ENCODE data around the gene MUC3A.

MUC3A gene

DNA sequence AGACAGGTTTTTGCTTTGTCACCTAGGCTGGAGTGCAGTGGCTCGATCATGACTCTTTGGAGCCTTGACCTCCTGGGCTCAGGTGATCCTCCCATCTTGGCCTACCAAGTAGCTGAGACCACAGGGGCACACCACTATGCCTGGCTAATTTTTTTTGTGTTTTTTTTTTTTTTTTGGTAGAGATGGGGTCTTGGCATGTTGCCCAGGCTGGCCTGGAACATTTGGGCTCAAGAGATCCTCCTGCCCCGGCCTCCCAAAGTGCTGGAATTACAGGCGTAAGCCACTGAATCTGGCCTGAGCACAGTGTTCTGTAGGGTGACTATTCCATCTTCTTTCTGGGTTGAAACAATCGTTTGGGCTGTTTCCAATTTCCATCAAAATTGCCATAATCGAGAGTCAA is 1.5 kb upstream of the MUC3A start:
- DNase-seq (ENCODE audit: low spot score), result no peak

DNA sequence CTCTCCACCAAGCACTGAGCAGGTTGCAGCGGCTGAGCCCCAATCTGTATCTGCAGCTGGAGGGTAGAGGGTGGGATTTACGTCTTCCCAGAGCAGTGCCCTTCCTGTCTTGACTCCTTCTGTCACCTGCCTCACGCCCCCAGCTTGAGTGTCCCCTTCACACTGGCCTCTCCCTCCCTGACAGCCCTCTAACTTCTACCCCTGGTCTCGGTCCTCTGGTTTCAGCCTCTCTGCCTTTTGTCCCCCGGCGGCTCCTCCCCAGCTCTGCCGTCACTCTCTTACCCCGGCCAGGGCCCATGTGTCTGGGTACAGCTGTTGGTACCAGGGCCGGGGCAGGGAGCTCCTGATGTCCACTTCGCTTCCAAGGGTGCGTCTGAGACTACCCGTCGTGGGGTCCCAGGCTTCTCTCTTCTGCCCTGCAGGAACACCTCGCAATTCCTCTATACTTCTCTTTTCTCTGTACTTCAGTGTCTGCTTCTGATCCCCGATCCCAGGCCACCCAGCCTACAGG is 654 bp downstream of the MUC3A start:
- no peak for DNase-seq (ENCODE audit: low spot score)

DNA sequence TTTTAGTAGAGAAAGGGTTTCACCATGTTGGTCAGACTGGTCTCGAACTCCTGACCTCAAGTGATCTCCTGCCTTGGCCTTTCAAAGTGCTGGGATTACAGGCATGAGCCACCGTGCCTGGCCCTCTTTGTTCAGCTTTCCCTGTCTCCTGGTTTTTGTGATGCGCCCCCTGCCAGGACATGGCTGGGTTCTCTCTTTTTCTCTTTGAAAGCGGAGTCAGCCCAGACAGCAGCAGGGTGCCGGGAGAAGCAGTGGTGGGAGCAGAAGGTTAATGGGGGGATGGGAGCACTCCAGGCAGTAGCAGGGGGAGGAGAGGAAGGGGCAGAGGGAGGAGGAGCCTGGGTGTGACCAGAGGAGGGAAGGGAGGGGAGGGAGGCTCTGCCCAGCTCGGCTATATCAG is 1.8 kb downstream of the MUC3A start:
- DNase-seq (ENCODE audit: low spot score), result no peak

DNA sequence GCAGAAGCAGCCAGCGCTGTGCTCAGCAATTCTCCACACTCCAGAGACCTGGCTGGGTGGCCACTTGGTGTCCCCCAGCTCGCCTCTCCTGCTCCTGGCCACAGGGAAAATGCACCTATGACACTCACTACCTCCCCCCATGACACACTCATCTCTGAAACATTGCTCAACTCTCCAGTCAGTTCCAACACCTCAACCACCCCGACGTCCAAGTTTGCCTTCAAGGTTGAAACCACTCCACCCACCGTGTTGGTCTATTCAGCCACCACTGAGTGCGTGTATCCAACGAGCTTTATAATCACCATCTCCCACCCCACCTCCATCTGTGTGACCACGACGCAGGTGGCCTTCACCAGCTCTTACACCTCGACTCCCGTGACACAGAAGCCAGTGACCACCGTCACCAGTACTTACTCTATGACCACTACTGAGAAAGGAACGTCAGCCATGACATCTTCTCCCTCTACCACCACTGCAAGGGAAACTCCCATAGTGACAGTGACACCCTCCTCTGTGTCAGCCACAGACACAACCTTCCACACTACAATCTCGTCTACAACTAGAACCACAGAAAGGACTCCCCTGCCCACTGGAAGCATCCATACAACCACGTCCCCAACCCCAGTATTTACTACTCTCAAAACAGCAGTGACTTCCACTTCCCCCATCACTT is 2.7 kb downstream of the MUC3A start:
- DNase-seq (ENCODE audit: low spot score), result no peak

DNA sequence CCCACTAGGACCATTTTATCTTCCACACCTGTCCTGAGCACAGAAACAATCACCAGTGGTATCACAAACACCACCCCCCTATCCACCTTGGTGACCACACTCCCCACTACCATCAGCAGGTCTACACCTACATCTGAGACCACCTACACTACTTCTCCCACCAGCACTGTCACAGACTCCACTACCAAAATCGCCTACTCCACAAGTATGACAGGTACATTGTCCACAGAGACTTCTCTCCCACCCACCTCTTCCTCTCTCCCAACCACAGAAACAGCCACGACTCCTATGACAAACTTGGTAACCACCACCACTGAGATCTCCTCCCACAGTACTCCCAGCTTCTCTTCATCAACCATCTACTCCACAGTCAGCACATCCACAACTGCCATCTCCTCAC is 3.3 kb downstream of the MUC3A start:
- no peak for DNase-seq (ENCODE audit: low spot score)

DNA sequence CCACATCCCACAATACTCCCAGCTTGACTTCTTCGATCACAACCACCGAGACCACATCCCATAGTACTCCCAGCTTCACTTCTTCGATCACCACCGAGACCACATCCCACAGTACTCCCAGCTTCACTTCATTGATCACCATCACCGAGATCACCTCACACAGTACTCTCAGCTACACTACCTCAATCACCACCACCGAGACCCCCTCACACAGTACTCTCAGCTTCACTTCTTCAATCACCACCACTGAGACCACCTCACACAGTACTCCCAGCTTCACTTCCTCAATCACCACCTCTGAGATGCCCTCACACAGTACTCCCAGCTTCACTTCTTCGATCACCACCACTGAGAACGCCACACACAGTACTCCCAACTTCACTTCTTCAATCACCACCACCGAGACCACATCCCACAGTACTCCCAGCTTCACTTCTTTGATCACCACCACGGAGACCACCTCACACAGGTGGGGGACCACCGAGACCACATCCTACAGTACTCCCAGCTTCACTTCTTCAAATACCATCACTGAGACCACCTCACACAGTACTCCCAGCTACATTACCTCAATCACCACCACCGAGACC is 8.6 kb downstream of the MUC3A start:
- no peak for DNase-seq (ENCODE audit: low spot score)

DNA sequence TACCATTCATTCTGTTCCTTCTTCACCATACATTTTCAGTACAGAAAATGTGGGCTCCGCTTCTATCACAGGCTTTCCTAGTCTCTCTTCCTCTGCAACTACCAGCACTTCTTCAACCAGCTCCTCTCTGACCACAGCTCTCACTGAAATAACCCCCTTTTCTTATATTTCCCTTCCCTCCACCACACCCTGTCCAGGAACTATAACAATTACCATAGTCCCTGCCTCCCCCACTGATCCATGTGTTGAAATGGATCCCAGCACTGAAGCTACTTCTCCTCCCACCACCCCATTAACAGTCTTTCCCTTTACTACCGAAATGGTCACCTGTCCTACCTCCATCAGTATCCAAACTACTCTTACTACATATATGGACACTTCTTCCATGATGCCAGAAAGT is 10.6 kb downstream of the MUC3A start:
- DNase-seq (ENCODE audit: low spot score), result no peak

DNA sequence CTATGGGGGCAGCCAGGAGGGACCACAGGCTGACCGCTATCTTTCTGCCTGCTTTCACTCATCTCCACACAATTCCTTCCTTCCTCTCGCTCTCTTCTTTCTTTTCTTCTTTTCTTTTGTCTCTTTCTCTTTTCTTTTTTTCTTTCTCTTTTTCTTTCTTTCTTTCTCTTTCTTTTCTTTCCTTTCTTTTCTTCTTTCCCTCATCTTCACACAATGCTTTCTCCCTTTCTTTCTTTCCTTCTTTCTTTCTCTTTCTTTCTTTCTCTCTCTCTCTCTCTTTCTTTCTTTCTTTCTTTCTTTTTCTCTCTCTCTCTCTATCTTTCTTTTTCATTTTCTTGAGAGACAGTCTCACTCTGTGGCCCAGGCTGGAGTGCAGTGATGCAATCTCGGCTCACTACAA is 13.2 kb downstream of the MUC3A start:
- DNase-seq (ENCODE audit: low spot score), result no peak

DNA sequence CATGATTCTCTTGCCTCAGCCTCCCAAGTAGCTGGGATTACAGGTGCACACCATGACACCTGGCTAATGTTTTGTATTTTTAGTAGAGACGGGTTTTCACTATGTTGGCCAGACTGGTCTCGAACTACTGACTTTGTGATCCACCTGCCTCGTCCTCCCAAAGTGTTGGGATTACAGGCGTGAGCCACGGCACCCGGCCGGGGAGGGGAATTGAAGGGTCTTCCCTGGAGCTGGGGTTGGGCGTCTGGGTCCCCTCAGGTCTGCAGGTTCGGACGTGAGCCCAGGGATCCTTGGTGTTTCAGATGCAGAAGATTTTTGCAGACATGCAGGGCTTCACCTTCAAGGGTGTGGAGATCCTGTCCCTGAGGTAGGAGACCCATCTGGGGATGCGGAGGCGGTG is 14.1 kb downstream of the MUC3A start:
- no peak for DNase-seq (ENCODE audit: low spot score)

DNA sequence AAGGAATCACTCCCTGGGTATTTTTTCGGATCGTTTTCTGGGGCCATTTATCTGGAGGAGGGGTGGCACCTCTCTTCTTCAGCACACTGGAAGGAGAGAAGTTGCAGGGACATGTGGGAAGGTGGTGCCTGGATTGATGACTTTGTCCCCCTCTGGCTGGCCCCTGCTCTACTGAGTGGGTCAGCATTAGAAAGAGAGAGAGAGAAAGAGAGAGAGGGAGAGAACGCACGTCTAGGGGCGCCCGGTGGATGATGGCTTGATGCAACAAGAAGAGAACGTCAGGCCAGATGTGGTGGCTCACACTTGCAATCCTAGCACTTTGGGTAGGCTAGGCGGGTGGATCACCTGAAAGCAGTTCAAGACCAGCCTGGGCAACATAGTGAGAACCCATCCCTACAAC is 14.5 kb downstream of the MUC3A start:
- DNase-seq (ENCODE audit: low spot score), result no peak

DNA sequence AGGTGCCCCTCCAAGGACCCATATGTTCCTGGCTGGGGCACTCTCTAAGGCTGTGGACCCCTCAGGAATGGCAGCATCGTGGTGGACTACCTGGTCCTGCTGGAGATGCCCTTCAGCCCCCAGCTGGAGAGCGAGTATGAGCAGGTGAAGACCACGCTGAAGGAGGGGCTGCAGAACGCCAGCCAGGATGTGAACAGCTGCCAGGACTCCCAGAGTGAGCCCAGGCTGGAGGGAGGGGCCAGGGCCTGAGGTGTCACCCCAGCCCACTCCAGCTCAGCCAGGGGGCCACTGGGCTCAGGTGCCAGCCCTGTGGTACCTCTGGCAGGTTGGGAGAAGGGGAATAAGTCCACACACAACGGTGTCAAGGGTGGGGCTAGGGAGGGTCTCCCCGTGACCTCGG is 15.3 kb downstream of the MUC3A start:
- DNase-seq (ENCODE audit: low spot score), result no peak

DNA sequence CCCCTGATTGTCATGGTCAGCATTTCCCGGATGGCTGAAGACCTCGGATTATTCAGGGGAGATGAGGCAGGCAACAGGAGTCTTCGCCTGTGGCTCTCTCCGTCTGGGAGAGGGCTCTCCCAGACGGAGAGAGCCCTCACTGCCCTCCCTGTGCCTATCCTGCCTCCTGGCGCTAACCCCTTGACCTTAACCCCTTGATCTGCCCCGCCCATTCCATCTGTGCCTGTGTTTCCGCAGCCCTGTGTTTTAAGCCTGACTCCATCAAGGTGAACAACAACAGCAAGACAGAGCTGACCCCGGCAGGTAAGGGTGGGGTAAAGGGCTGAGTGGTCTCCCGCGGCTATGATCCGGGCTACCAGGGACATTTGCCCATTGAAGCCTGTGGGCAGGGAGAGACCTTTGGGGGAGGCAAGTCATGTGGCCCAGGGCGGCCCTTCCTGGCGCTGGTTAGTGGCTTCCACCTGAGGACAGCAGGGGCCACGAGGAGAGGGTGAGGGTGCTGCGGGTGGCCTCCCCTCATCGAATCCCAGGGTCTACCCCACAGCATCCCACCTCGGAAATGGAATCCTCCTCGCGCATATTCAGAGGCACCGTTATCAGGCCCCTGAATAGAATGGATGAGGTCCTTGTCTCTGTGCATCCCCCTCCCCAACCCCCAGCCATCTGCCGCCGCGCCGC is 15.8 kb downstream of the MUC3A start:
- DNase-seq (ENCODE audit: low spot score), result no peak

DNA sequence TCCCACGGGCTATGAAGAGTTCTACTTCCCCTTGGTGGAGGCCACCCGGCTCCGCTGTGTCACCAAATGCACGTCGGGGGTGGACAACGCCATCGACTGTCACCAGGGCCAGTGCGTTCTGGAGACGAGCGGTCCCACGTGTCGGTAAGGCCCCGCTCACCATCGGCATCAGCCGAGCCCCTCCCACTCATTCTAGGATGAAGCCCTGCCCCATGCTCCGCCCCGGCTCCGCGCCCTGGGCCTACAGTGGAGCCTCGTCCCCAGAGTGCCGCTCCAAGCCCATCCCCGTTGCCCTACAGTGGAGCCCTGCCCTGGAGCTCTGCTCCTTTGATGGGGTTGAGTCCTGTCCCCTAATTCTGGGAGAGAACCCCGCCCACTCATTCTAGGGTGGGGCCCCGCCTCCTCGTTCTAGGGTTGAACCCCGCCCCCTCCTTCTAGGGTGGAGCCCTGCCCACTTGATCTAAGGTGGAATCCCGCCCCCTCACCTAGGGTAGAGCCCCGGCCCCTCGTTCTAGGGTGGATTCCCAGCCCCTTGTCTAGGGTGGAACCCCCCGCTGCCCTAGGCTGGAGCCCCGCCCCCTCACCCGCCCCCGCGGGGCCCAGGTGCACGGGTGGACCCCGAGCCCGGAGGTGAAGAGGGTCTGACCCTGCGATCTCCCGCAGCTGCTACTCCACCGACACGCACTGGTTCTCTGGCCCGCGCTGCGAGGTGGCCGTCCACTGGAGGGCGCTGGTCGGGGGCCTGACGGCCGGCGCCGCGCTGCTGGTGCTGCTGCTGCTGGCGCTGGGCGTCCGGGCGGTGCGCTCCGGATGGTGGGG is 16.6 kb downstream of the MUC3A start:
- peak; percentile 95 for DNase-seq (ENCODE audit: low spot score)

DNA sequence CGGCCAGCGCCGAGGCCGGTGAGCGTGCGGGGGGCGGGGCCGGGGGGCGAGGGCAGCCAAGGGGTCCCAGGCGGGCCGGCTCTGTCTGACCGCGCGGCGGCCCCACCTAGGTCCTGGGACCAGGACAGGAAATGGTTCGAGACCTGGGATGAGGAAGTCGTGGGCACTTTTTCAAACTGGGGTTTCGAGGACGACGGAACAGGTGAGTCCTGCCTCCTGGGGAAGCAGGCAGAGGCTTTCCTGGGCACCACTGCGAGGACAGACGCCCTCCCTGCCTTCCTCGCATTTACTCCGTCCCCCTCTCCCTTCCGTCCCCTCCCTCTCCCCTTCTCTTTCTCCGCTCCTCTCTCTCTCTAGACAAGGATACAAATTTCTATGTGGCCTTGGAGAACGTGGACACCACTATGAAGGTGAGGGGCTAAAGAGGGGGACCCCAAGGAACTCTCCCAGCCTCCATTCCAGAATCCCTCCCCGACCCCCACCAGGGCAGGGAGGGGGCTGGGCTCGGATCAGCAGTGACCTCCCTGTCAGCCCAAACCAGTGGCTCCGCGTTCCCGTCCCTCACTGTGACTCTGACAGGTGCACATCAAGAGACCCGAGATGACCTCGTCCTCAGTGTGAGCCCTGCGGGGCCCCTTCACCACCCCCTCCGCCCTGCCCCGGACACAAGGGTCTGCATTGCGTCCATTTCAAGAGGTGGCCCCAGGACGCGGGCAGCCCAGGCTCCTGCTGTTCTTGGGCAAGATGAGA is 17.4 kb downstream of the MUC3A start:
- DNase-seq (ENCODE audit: low spot score), result peak; percentile 71

DNA sequence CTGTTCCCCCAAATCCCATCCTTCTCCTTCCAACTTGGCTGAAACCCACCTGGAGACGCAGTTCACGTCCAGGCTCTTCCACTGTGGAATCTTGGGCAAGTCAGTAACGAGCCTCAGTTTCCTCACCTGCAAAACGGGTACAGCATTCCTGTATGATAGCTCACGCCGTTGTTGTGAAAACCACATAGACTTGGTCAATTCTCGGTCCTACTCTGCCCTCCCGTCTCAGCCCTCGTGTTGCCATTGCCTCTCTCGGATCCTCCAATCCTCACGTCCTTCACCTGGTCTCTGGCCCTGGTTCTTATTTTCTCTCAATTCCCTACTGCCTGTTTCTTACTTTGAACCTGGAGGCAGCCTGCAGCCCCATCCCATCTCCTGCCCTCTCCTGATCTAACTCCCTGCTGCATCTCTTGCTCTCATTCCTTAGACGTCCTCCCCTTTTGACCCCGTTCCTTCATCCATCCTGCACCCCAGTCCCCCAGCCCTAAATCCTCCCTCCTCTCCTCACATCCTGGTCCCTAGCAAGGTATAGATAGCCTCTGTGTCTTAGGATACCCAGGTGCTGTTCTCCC is 18.0 kb downstream of the MUC3A start:
- no peak for DNase-seq (ENCODE audit: low spot score)

DNA sequence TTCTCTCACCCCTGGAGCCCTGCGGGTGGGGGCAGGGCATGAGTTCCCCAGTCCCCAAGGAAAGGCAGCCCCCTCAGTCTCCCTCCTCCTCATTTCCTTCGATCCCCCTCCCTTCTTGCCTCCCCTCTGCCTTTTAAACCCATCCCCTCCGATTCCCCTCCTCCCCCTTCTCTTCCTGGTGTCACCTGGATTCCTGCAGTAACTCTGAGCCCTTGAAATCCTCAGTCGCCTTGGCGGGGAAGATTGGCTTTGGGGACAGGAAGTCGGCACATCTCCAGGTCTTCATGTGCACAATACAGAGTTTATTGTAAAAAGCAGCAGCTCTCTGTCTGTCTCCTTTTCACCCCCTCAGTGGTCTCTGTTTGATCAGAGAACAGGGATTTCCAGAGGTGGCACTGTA is 18.7 kb downstream of the MUC3A start:
- no peak for DNase-seq (ENCODE audit: low spot score)

DNA sequence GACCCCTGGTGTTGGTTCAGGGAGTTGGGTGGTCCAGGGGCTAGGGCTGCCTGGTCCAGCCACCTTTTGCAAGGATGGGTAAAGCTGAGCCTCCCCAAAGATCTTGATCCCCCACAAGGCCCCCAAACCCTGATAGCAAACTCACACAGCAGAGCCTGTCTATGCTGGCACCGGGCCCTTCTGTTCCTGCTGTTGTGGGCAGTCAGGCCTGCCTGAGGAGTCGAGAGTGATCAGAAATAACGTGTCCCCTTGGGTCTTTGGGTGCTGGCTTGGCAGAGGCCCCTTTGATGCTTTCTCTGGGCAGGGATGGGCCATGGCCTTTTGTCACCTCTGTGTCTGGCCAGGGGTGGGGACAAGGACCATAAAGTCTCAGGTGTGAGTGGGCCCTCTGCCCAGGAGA is 19.3 kb downstream of the MUC3A start:
- DNase-seq (ENCODE audit: low spot score), result no peak

DNA sequence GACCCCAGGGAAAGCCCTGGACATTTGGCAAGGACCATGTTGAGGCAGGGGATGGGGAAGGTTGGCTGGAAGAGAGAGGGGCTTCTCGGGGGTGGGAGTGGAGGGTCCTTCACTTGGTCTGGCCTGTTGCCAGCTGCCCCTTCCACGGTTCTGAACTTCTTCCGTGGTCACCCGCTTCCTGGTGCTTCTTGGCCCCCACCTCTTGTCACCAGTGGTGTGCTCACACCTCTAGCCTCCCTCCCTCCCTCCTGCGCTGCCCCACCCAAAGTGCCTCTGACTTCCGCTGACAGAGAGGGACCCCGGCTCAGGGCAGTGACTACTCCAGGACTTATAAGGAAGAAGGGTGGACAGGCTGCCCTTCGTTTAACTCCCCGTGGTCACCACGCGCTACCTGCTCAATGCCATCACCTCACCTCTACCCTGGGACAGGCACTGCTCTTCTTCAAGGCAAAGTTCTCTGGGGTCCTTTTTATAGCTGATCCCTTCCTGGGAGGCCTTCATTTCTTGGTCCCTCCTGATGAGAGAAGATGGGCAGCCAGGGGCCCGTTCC is 19.8 kb downstream of the MUC3A start, which contains the start of gene MUC12:
Gene MUC12 (plus strand): TSS at position 500 of the 550 bp plus-strand sequence. CDS start 58 bp downstream, outside the sequence.
- DNase-seq (ENCODE audit: low spot score), result no peak

DNA sequence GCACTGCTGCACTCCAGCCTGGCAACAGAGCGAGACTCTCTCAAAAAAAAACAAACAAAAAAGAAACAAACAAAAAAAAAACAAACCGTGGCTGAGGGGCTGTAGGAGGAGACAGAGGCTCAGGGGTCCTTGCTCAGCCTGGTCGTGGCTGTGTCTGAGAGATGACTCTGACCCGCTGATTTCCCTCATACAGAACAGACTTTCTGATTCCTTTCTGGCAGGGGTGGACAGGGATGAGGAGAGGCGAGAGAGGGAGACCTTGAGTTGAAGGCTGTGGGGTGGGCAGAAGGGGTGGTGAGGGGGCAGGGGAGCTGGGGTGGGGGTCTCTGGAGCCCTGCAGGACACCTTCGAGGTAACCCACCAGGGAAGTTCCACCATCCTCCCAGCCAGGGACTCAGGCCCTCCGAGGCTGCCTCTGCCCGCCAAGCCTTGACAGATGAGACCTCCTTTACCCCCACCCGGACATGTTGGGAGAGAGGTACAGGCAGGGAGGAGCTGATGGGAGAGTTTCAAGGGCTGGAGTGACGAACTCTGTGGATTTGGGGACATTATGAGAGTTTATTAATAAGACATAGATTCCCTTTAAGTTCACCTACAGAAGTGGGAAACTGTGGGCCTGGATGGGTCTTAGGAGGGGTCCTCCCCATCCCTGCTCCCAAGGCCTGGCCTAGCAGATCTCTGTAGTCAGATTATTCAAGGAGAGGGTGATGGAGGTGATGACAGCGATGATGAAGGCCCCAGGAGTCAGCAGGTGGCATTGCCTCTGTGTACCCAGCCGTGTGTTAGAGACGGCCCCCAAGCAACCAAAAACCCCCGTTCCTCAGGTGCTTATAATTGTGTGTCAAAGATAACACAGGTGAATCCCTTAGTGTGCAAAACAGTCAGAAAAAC is 22.0 kb downstream of the MUC3A start:
- DNase-seq (ENCODE audit: low spot score), result no peak

DNA sequence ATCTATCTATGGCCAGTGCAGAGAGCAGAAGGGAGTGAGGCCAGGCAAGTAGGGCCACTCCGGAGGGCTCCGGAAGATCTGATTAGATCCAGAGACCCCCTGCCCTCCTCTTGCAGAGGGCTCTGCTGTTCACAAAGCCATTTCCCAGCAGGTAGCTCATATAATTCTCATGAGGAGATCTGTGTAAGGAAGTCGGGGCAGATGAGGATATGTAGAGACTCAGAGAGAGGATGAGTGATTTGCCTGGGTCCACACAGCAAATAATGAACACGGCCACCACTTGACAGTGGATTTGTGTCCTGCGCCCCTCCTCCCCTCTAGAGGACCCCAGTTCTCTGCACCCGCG is 22.6 kb downstream of the MUC3A start:
- no peak for DNase-seq (ENCODE audit: low spot score)

All from SW480 (cell line).